GM23248 (cell line): ENCODE results near the gene ZNF652. TPM values are rescaled to one million over a fixed set of nuclear protein-coding genes. Genes with fewer than 3 reads are reported as not detected.

ENCODE experiments used
- DNase-seq: peaks from one replicate; pipeline ENCODE4 v3.0.0-alpha.2; 2015
- H2AFZ ChIP-seq: fragments of 200-600 bp; sonication (generic); 2 replicates; pipeline ENCODE4 v1.6.1; 2016; ENCODE audit warnings: antibody characterized with exemption
- H3F3A ChIP-seq: fragments of 200-600 bp; sonication (generic); 2 replicates; pipeline ENCODE4 v1.6.1; 2016; ENCODE audit warnings: mild to moderate bottlenecking, antibody characterized with exemption, mixed run types; ENCODE audit not compliant: insufficient read depth
- H3K27ac ChIP-seq: fragments of 200-600 bp; sonication (generic); 2 replicates; pipeline ENCODE4 v1.5.1; 2016; ENCODE audit warnings: mild to moderate bottlenecking
- H3K27me3 ChIP-seq: fragments of 200-600 bp; sonication (generic); replicated peaks from 2 replicates; pipeline ENCODE4 v1.6.1; 2016; ENCODE audit warnings: mild to moderate bottlenecking; ENCODE audit not compliant: insufficient read depth
- H3K36me3 ChIP-seq: fragments of 200-600 bp; sonication (generic); 2 replicates; pipeline ENCODE4 v1.6.1; 2016; ENCODE audit warnings: low read depth, mild to moderate bottlenecking
- H3K4me1 ChIP-seq: fragments of 200-600 bp; sonication (generic); 2 replicates; pipeline ENCODE4 v1.6.1; 2016; ENCODE audit warnings: mild to moderate bottlenecking; ENCODE audit not compliant: insufficient read depth
- H3K4me2 ChIP-seq: fragments of 200-600 bp; sonication (generic); one replicate; pipeline ENCODE4 v1.6.1; 2016; ENCODE audit warnings: mild to moderate bottlenecking; ENCODE audit not compliant: unreplicated experiment
- H3K4me3 ChIP-seq: fragments of 200-600 bp; sonication (generic); 2 replicates; pipeline ENCODE4 v1.5.1; 2016; ENCODE audit warnings: mild to moderate bottlenecking
- H3K79me2 ChIP-seq: fragments of 200-600 bp; sonication (generic); 2 replicates; pipeline ENCODE4 v1.6.1; 2016; ENCODE audit warnings: mild to moderate bottlenecking; ENCODE audit not compliant: insufficient read depth
- H3K9ac ChIP-seq: fragments of 200-600 bp; sonication (generic); 2 replicates; pipeline ENCODE4 v1.6.1; 2016; ENCODE audit warnings: mild to moderate bottlenecking
- H3K9me2 ChIP-seq: fragments of 200-600 bp; sonication (generic); 2 replicates; pipeline ENCODE4 v1.6.1; 2016; ENCODE audit warnings: mixed run types, mild to moderate bottlenecking, moderate library complexity; ENCODE audit not compliant: insufficient read depth
- H3K9me3 ChIP-seq: fragments of 200-600 bp; sonication (generic); one replicate; pipeline ENCODE4 v1.6.1; 2017; ENCODE audit warnings: low read depth
- H4K20me1 ChIP-seq: fragments of 200-600 bp; sonication (generic); 2 replicates; pipeline ENCODE4 v1.6.0; 2016; ENCODE audit not compliant: insufficient read depth
- EZH2 ChIP-seq: fragments of 200-600 bp; sonication (generic); IDR thresholded peaks from 2 replicates; pipeline ENCODE4 v1.6.1; 2018; ENCODE audit warnings: antibody characterized with exemption, mild to moderate bottlenecking; ENCODE audit not compliant: insufficient read depth, poor library complexity, severe bottlenecking
- EZH2phosphoT487 ChIP-seq: fragments of 200-600 bp; sonication (generic); IDR thresholded peaks from 2 replicates; pipeline ENCODE4 v1.6.1; 2018; ENCODE audit warnings: antibody characterized with exemption, moderate library complexity, mild to moderate bottlenecking, low read depth; ENCODE audit not compliant: insufficient read depth
- WGBS, 2 experiments: methylation state at CpG; one replicate each; pipeline ENCODE4 v1.1.6; 2015 to 2017; ENCODE audit warnings: low lambda C conversion rate in 2 of 2, low coverage in 1 of 2; ENCODE audit errors: missing lambda C conversion rate in 2 of 2; 5-methylcytosine and 5-hydroxymethylcytosine counted together
- in situ Hi-C: fragments of 300-500 bp; cut with MboI; formaldehyde crosslinking; loops from 2 replicates; pipeline ENCODE4 v1.15.0; 2020
- polyA plus RNA-seq: library from polyadenylated mRNA; unstranded; fragments of >200 nt; fragmentation: Nextera tagmentation; extraction: Ambion mirVana; gene quantifications from 2 replicates; pipeline ENCODE4 v1.2.1, GENCODE V29; 2016
- total RNA-seq: library from RNA; depleted of rRNA; stranded (reverse); fragments of >200 nt; shearing (Covaris generic); gene quantifications from 2 replicates; pipeline ENCODE4 v1.2.3, GENCODE V29; 2014

The ZNF652 gene
- total and polyA plus RNA-seq, 2 experiments from 2014 or later: 12.4 to 17.2 TPM

- Histone ChIP-seq H2AFZ (no peak overlapping the region), H3K4me2 (no peak overlapping the region), H3K9me3 (no peaks in the 10 kb centered on the region), H3K27me3 (no peaks in the 10 kb centered on the region), H3K4me3 (no peak overlapping the region), H3K9me2 (no peaks in the 10 kb centered on the region), H3K79me2 (no peaks in the 10 kb centered on the region), H3K36me3 (peaks cover 18% of the 10 kb centered on the region; the same call in 1 of the 2 replicates), H4K20me1 (no peaks in the 10 kb centered on the region), H3K9ac (no peak overlapping the region), H3K4me1 (no peaks in the 10 kb centered on the region), H3F3A (peaks cover 5% of the 10 kb centered on the region; the same call in 1 of the 2 replicates), H3K27ac (no peak overlapping the region)
- TF ChIP-seq EZH2 (no peak), EZH2phosphoT487 (no peak)
- in situ Hi-C loops: no loop called here
- WGBS, 2 experiments: 75 to 78% methylated on average over 3 of the region's 3 CpGs
- no peak for DNase-seq
These were observed 64.9 kb downstream of the ZNF652 start for GRCh38 chr17:49297141-49297540.

- Histone ChIP-seq H3K36me3 (peaks cover 15% of the 10 kb centered on the region; the same call in 1 of the 2 replicates), H3K27me3 (no peaks in the 10 kb centered on the region), H3K27ac (no peak overlapping the region), H2AFZ (no peak overlapping the region), H3F3A (peaks cover 11% of the 10 kb centered on the region; the same call in 1 of the 2 replicates), H4K20me1 (no peaks in the 10 kb centered on the region), H3K79me2 (no peaks in the 10 kb centered on the region), H3K4me3 (no peak overlapping the region), H3K9me3 (no peaks in the 10 kb centered on the region), H3K9me2 (no peaks in the 10 kb centered on the region), H3K4me1 (no peaks in the 10 kb centered on the region), H3K9ac (no peak overlapping the region), H3K4me2 (no peak overlapping the region)
- 96 to 97% methylated on average over 3 of the region's 3 CpGs for WGBS, 2 experiments
- no peak for TF ChIP-seq EZH2phosphoT487
- TF ChIP-seq EZH2: no peak
- in situ Hi-C loops: no loop called here
- no peak for DNase-seq
These were observed 67.9 kb downstream of the ZNF652 start for GRCh38 chr17:49294122-49294521.

GRCh38 chr17:49292901-49293300, 69.1 kb downstream of the ZNF652 start:
- Histone ChIP-seq H3K9ac (no peak overlapping the region), H4K20me1 (no peaks in the 10 kb centered on the region), H3K4me3 (no peak overlapping the region), H3K27ac (no peak overlapping the region), H3K4me2 (no peak overlapping the region), H3K4me1 (no peaks in the 10 kb centered on the region), H2AFZ (no peak overlapping the region), H3F3A (peaks cover 11% of the 10 kb centered on the region; the same call in 1 of the 2 replicates), H3K27me3 (no peaks in the 10 kb centered on the region), H3K9me3 (no peaks in the 10 kb centered on the region), H3K9me2 (no peaks in the 10 kb centered on the region), H3K36me3 (peaks cover 11% of the 10 kb centered on the region; the same call in 1 of the 2 replicates), H3K79me2 (no peaks in the 10 kb centered on the region)
- in situ Hi-C loops: no loop called here
- DNase-seq: no peak
- TF ChIP-seq EZH2 (no peak), EZH2phosphoT487 (no peak)

GRCh38 chr17:49291929-49292328, 70.1 kb downstream of the ZNF652 start:
- H4K20me1 ChIP-seq: no peaks in the 10 kb centered on the region
- no peak for DNase-seq
- no peak overlapping the region for H3K4me2 ChIP-seq
- H3K9ac ChIP-seq: no peak overlapping the region
- H3K4me3 ChIP-seq: no peak overlapping the region
- H3K36me3 ChIP-seq: peaks cover 6% of the 10 kb centered on the region; the same call in 1 of the 2 replicates
- H3K27ac ChIP-seq: no peak overlapping the region
- no peaks in the 10 kb centered on the region for H3K9me2 ChIP-seq
- H3K27me3 ChIP-seq: no peaks in the 10 kb centered on the region
- no peaks in the 10 kb centered on the region for H3K9me3 ChIP-seq
- no peaks in the 10 kb centered on the region for H3K4me1 ChIP-seq
- no peak overlapping the region for H2AFZ ChIP-seq
- TF ChIP-seq EZH2: no peak
- no peak for TF ChIP-seq EZH2phosphoT487
- peaks cover 11% of the 10 kb centered on the region; the same call in 1 of the 2 replicates for H3F3A ChIP-seq
- in situ Hi-C loops: no loop called here
- H3K79me2 ChIP-seq: no peaks in the 10 kb centered on the region

- in situ Hi-C loops: no loop called here
- peak; percentile 60 for DNase-seq
- no peaks in the 10 kb centered on the region for H3K27me3 ChIP-seq
- no peaks in the 10 kb centered on the region for H3K79me2 ChIP-seq
- H3K9me2 ChIP-seq: no peaks in the 10 kb centered on the region
- H3K4me1 ChIP-seq: no peaks in the 10 kb centered on the region
- TF ChIP-seq EZH2phosphoT487: no peak
- TF ChIP-seq EZH2: no peak
- H3K9me3 ChIP-seq: no peaks in the 10 kb centered on the region
- no peaks in the 10 kb centered on the region for H4K20me1 ChIP-seq
- H3K9ac ChIP-seq: no peak overlapping the region
- no peak overlapping the region for H2AFZ ChIP-seq
- H3K4me2 ChIP-seq: no peak overlapping the region
- H3K27ac ChIP-seq: no peak overlapping the region
- H3K4me3 ChIP-seq: no peak overlapping the region
- H3F3A ChIP-seq: peaks cover 11% of the 10 kb centered on the region; the same call in 1 of the 2 replicates
- peaks cover 6% of the 10 kb centered on the region; the same call in 1 of the 2 replicates for H3K36me3 ChIP-seq
- WGBS, 2 experiments: 43 to 48% methylated on average over 4 of the region's 4 CpGs
These were observed 71.2 kb downstream of the ZNF652 start for GRCh38 chr17:49290690-49291359.
